Cortex of kidney (tissue), 1 donor: ENCODE results near the gene CHAF1A.

ENCODE experiments used
- DNase-seq: peaks from one replicate; lab custom pipeline; 2025; lab: John Stamatoyannopoulos, UW

The CHAF1A gene

GRCh38 chr19:4441994-4442818 is 39.8 kb downstream of the CHAF1A start:
- DNase-seq, result no peak

- no peak for DNase-seq
These were observed 40.3 kb downstream of the CHAF1A start for GRCh38 chr19:4442819-4443146.

- no peak for DNase-seq
These were observed 40.7 kb downstream of the CHAF1A start for GRCh38 chr19:4443188-4443587.

- no peak for DNase-seq
These were observed 41.7 kb downstream of the CHAF1A start for GRCh38 chr19:4443966-4444764.

GRCh38 chr19:4444765-4445741 is 42.6 kb downstream of the CHAF1A start:
- no peak for DNase-seq

GRCh38 chr19:4445963-4446703 is 43.7 kb downstream of the CHAF1A start:
- no peak for DNase-seq

GRCh38 chr19:4446704-4447200 is 44.3 kb downstream of the CHAF1A start:
- no peak for DNase-seq

- DNase-seq, result no peak
These were observed 45.1 kb downstream of the CHAF1A start for GRCh38 chr19:4447327-4448146.

- DNase-seq, result no peak
These were observed 45.9 kb downstream of the CHAF1A start for GRCh38 chr19:4448147-4448985.

- DNase-seq, result no peak
These were observed 46.7 kb downstream of the CHAF1A start for GRCh38 chr19:4449022-4449638.

GRCh38 chr19:4449639-4450028 is 47.2 kb downstream of the CHAF1A start:
- no peak for DNase-seq

- DNase-seq, result no peak
These were observed 50.0 kb downstream of the CHAF1A start for GRCh38 chr19:4452230-4452990.

GRCh38 chr19:4453232-4454179 is 51.1 kb downstream of the CHAF1A start:
- DNase-seq, result no peak

- DNase-seq, result no peak
These were observed 52.6 kb downstream of the CHAF1A start for GRCh38 chr19:4454747-4455718.

GRCh38 chr19:4455719-4456475 is 53.5 kb downstream of the CHAF1A start:
- no peak for DNase-seq
